Activated CD8-positive, alpha-beta memory T cell treated with anti-CD3 and anti-CD28 coated beads for 36 hours (primary cell): ENCODE results near the gene MADCAM1. TPM values are rescaled to one million over a fixed set of nuclear protein-coding genes. Genes with fewer than 3 reads are reported as not detected.
"Not testable (repeated sequence)": the region's sequence is repeated elsewhere in the genome, so short reads cannot be mapped to it uniquely, and the experiment has no call there.

Source experiments
- CTCF ChIA-PET: fragments of 350-600 bp; sonication (Branson Sonifier 250); formaldehyde crosslinking; loops from one replicate; lab custom pipeline; 2021; ENCODE audit warnings: antibody characterized with exemption; lab: Charles Lee
- POLR2A ChIA-PET: fragments of 350-600 bp; sonication (Branson Sonifier 250); formaldehyde crosslinking; loops from one replicate; lab custom pipeline; 2021; ENCODE audit warnings: antibody characterized with exemption; lab: Charles Lee
- total RNA-seq, 2 experiments: library from RNA; stranded (reverse); gene quantifications; one replicate each; pipeline ENCODE4 v1.2.3, GENCODE V29; 2021

The MADCAM1 gene
- total RNA-seq: under 1 TPM; 0.17 to 0.23 TPM

DNA sequence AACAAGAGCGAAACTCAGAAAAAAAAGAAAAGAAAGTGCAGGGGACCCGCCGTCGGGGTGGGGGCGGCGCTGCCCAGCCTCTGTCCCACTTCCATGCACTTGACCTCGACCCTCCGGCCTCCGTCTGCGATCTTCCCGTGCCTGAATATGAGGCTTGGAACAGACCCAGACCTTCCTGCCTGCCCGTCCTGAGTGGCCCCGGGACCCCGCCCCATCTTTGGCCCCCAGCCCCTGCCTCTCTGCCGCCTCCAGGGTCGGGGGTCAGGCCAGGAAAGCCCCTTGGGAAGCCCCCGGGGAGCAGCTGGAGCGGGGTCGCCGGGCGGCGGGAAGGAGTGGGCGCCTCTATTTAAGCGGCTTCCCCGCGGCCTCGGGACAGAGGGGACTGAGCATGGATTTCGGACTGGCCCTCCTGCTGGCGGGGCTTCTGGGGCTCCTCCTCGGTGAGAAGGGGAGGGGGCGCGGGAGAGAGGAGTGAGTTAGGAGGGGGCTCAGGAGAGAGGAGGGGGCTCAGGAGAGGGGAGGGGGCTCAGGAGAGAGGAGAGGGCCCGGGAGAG lies at the start of gene MADCAM1:
MADCAM1 (plus strand) TSS at position 375 of the 554 bp plus-strand sequence; CDS start at position 389, 14 bp downstream.
- POLR2A ChIA-PET: no interaction called here

DNA sequence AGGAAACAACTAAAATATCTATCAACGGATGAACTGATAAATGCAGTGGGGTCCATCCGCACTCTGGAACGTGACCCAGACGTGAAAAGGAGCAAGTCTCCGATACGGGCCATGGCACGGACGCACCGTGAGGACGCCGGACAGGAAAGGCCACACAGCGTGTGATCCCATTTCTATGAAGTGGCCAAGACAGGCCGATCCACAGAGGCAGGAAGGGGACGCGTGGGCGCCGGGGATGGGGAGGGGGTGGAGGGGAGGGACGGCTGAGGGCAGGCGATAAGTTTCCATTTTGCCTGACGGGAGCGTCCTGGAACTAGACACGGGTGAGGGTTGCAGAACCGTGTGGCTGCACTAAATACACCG lies 49.2 kb upstream of the MADCAM1 start:
- POLR2A ChIA-PET: no interaction called here
- CTCF ChIA-PET: no interaction called here

More for the DNA sequence above, at the start of gene MADCAM1:
- CTCF ChIA-PET: interaction anchor here (1.7 to 2.4 kb wide), 3 partner anchors 9 to 14 kb away, joined by 3 to 11 read pairs (median 6); partner anchors contain the start of gene TPGS1

DNA sequence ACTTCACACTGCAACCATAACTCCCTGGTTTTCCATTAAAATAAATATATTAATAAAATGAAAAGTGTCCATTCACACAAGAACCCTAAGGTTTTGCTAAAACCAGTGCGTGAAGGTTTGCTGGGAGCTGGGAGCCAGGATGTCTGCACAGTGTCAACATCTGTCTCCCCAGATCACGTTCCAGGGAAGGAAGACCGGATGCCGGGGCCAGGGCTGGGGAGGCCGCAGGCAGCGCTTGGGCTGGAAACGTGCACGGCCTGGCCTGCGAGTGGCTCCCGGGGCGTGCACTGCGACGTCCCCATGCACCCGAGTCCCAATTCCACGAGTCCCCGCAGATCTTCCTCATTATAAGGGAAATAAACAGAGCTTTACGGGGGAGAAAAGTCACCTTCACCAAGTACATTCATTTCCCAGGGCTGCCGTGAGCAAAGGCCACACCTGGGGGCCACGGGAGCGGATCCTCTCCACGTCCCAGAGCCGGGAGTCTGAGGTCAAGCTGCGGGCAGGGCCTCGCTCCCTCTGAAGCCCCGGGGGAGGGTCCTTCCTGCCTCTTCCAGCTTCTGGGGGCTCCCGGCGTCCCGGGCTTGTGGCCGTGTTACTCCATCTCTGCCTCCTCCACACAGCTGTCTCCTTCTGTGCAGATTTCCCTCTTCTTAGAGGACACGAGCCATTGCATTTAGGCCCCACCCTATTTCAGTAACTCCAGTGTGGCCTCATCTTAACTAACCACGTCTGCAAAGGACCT lies 48.3 kb upstream of the MADCAM1 start:
- ChIA-PET CTCF (no interaction called here), POLR2A (no interaction called here)

DNA sequence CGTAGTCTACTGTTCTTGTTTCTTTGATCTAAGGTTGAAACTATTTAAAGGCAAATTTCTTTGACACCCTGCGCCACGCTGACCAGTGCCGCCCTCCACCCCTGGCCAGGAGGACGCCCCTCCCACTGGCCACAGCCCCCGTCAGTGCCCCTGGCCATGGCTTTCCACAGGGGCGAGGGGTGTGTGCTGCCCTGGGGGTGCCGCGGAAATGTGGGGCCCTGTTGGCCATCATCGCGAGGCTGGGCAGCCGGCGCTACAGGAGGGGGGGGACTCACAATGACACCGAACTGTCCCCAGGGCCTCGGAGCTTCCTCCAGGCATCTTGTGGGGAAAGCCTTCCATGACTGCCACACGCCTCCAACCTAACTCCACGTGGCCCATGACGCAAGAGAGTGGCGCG lies 46.4 kb upstream of the MADCAM1 start:
- ChIA-PET CTCF (no interaction called here), POLR2A (no interaction called here)

DNA sequence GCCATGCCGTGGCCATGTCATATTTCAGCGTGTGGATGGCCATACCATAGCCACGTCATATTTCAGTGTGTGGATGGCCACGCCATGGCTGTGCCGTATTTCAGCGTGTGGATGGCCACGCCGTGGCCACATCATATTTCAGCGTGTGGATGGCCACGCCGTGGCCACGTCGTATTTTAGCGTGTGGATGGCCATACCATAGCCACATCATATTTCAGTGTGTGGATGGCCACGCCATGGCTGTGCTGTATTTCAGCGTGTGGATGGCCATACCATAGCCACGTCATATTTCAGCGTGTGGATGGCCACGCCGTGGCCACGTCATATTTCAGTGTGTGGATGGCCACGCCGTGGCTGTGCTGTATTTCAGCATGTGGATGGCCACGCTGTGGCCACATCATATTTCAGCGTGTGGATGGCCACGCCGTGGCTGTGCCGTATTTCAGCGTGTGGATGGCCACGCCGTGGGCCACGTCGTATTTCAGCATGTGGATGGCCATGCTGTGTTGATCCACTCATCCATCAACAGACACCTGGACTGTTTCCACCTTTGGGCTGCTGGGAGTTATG lies 45.3 kb upstream of the MADCAM1 start:
- CTCF ChIA-PET, POLR2A ChIA-PET: not testable (repeated sequence)

DNA sequence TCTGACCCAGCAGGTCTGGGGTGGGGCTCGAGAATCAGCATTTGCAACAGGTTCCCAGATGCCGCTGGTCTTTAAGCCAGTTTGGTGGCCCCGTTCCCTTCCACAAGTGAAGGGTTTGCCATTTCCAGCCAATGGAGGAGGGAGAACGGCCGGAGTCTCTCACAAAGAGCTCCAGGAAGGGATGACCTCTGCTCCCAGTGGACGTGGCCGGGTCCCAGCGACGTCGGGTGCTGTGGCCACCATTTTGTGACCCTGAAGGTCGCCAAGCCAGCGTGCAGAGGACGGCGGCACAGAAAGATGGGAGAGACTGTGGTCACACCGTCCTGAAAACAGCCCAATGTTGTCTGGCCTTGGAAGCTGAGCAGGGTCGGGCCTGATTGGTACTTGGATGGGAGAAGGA lies 43.5 kb upstream of the MADCAM1 start:
- ChIA-PET POLR2A (no interaction called here), CTCF (no interaction called here)

DNA sequence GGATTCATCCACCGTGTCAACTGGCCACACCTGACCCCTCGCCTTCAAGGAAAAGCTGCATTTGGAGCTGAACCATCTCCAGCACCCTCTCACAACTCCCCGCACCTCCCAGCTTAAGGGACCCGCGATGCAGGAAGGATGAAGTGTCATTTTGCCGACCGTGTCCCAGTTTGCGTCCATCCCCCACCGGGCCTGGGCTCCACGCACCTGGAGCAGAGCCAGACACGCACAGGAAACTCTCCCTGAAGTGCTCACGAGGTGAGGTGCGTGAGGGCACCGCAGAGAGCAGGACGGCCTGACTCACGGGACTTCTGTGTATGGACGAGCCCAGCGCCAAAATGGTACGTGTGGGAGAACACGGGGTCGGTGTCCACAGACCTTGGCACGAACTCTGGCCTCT lies 42.7 kb upstream of the MADCAM1 start:
- ChIA-PET POLR2A (no interaction called here), CTCF (no interaction called here)

DNA sequence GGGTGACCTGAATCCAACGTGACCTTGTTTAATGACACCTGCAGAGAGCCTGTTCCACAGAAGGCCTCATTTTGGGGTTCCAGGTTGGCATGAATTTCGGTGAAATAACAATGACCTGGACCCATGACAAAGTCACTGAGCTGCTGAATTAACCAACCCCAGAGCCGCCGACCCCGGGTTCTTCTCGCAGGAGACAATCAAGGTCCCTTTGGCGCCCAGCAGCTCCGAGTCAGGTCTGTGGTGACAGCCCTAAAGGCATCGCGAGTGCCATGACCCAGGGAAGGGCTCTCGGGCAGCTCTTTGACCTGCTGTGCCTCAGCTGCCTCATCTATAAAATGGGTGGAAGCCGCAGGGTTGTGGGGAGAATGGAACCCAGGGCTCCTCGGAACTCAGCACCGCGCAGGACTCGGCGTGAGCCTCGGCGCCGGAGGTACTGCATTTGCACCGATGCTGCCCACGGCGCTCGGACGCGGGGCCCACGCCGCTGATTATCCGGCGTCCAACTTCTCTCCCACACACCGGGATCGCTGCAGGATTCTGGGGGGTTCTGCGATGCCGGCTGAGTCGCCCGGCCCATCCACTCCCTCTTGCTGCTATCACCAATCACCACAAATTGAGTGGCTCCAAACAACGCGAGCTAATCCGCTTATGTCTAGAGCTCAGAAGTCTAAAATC lies 41.1 kb upstream of the MADCAM1 start:
- CTCF ChIA-PET: no interaction called here
- POLR2A ChIA-PET: no interaction called here

DNA sequence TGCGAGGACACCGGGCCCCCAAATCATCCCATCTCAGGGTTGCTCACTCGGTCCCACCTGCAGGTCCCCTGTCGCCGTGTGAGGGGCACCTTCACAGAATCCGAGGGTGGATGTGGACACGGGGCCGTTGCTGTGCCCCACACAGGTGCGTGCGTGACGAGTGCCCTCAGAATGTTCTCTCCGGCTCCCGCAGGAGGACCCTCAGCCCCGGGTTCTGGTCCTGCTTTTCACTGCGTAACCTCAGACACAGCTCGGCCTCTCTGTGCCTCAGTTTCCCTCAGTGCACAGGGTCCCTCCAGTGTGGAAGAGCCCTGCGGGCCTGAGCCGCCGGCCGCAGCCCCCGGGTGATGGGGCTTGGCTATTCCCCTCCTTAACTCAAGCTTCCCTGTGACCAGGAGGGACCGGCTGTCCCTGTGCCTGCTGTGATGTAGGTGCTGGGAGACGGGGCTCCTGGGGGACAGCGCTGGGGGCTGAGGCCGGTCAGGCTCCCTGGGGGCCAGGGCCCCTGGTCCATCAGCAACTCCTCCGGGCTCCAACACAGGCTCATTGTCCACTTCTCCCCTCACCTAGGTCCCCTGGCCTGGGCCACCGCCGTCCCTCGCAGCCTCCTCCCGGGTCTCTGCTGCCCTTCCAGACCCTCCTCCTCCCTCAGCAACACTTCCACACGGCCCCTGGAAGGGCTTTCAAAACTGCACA lies 40.3 kb upstream of the MADCAM1 start:
- CTCF ChIA-PET: no interaction called here
- POLR2A ChIA-PET: no interaction called here

DNA sequence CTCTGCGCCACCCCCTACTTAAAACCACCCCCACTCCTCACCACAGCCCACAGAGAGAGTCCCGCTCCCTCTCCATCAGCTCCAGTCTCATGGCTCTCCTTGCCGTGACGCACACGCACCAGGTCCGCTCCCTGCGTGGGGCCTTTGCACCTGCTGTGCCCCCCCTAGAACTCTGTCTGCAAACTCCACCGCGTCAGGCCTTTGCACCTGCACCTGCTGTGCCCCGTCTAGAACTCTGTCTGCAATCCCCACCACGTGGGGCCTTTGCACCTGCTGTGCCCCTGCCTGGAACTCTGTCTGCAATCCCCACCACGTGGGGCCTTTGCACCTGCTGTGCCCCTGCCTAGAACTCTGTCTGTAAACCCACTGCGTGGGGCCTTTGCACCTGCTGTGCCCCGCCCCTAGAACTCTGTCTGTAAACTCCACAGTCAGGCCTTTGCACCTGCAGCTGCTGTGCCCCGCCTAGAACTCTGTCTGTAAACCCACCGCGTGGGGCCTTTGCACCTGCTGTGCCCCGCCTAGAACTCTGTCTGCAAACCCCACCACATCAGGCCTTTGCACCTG lies 39.7 kb upstream of the MADCAM1 start:
- POLR2A ChIA-PET: no interaction called here
- CTCF ChIA-PET: no interaction called here

DNA sequence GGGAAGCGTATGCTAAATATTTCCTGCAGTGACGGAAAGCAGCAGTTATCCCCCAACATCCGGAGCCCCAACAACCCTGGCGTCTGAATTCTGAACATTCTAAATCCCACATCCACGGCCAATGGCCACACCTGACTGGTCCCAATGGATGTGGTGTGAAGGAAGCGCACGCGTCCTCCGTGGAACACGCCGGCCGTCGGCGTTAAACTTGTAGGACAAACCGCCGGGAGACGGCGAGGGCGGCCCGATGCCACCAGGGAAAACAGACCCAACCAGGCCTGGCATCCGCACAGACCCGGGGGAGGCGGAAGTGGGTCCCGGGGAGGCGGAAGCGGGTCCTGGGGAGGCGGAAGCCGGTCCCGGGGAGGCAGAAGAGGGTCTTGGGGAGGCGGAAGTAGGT lies 38.6 kb upstream of the MADCAM1 start:
- CTCF ChIA-PET: no interaction called here
- POLR2A ChIA-PET: no interaction called here

DNA sequence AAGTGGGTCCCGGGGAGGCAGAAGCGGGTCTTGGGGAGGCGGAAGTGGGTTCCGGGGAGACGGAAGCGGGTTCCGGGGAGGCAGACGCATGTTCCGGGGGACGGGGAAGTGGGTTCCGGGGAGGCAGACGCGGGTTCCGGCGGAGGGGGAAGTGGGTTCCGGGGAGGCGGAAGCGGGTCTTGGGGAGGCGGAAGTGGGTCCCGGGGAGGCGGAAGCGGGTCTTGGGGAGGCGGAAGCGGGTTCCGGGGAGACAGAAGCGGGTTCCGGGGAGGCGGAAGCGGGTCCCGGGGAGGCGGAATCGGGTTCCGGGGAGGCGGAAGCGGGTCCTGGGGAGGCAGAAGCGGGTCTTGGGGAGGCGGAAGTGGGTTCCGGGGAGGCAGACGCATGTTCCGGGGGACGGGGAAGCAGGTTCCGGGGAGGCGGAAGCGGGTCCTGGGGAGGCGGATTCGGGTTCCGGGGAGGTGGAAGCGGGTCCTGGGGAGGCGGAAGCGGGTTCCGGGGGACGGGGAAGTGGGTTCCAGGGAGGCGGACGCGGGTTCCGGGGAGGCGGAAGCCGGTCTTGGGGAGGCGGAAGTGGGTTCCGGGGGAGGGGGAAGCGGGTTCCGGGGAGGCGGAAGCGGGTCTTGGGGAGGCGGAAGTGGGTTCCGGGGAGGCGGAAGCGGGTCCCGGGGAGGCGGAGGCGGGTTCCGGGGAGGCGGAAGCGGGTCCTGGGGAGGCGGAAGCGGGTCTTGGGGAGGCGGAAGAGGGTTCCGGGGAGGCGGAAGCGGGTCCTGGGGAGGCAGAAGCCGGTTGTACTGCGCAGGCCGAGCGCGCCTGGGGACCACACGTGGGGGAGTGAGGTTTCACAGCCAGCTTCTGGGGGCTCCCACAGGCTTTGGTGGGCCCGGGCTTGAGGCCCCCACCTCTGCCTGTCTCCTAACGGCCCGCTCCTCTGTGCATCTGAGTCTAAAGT lies 37.9 kb upstream of the MADCAM1 start:
- ChIA-PET CTCF (no interaction called here), POLR2A (no interaction called here)

DNA sequence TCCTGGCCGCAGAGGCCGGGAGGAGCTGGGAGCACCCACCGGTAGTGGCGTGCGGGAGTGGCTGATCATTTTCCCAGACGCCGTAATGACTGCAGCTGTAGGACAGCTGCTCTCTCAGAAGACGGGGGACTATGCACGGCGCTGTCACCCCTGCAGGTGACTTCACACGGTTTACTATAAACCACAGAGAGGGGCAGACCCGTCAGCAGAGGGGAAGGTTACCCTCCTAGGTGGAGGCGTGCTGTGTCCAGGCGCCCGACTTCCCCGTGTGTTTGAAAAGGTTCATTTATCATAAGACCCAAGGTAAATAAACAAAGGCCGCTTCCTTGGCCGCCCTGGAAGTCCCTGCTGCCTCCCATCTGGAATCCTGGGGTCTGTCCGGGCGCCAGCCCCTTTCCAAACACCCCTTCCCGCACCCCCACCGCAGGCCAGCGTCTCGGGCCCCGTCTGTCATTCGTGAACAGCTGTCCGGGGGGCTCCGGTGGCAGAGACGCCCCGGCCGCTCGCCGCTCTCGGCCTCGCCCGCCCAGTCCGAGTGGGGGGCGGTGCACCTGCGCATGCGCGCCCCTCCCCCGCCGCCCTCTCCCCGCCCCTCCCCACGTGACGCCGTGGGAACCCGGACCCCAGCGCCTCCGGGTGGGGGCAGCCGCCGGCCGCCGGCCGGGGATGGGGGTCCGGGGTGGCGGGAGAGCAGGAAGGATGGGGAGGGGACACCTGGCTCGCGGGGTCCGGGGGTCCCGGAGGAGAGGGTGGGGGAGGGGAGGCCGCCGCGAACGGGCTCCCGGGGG lies 36.4 kb upstream of the MADCAM1 start:
- ChIA-PET CTCF (no interaction called here), POLR2A (interaction anchor here (0.6 kb wide), 1 partner anchor 110 kb away, joined by 6 read pairs; no protein-coding TSS in a partner anchor)

DNA sequence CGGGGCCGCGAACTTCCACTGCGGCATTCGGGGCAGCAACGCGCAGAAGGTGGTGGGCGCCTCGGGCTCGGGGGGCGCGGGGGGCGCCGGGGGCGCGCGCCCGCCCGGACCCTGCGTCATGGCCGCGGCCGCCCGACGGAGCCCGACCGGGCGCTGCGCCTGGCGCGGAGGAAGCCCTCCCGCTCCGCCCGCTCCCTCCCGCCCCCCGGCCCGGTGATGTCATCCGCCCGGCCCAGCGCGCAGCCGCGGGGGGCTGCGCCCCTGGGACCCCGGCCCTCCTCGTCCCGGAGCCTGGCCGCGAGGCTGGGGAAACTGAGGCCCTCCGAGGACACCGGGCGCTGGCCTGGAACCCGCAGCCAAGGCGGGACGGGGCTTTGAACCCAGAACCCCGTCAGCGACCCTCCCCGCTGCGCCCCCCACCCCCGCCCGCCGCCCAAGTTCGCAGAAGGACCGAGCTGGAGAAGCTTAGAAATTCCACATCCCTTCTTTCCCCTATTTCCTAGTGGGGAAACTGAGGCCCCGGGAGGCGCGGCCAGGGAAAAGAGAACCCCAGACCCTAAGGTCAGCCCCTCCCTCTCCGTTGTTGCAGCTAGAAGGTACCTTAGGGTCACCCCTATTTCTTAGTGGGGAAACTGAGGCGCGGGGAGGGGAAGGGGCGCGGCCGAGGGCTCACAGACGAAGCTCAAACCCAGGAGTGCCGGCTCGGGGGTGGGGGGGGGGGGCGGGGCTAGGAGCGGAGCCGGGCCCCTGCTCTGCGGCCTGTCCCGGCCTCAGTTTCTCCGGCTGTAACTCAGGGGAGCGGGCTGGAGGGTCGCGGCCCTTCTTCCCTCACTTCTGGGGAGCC lies 35.2 kb upstream of the MADCAM1 start, which contains the start of gene SHC2:
SHC2 (minus strand) TSS at position 157 of the 844 bp plus-strand sequence; CDS start at position 120, 37 bp downstream.
- CTCF ChIA-PET: no interaction called here
- POLR2A ChIA-PET: interaction anchor here (0.6 kb wide), 1 partner anchor 1318 kb away, joined by 3 read pairs; no protein-coding TSS in a partner anchor

DNA sequence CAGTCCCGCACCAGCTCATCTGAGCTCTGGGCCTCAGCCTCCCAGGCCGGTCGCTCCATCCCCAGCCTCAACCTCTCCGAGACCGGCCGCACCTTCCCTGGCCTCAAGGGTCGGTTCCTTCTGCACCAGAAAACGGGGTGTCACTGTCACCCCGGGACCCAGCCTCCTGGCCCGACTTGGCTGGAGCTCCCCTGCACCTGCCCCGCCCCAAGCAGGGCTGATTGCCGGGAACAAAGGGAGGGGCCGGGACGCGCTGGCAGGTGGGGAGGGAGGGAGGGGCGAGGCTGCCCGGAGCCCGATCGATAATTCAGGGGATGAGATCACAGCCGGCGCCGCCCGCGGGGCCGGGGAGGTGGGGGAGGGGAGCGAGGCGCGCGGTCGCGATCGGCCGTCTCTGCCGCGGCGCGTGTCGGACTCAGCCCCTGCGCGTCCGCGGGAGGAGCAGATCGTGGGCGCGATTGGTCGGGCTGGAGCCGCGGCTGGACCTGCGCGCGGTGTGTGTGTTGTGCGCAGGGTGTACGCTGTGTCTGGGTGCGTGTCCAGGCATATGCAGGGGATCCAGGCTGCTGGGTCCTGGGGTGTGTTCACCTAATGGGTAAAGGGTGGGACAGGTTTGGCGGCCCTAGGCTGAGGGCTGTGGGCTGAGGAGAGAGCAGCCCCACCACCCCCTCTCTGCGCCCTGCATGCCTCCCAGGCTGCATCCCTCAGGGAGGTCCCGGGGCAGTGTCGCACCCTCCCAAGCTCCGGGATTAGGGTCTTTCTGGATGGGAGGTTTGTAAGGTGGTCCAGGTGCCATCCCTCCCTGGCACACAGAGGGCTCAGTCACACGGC lies 34.4 kb upstream of the MADCAM1 start:
- CTCF ChIA-PET: no interaction called here
- POLR2A ChIA-PET: no interaction called here
